A673 (cell line): Measurements from ENCODE around the gene F2RL2. TPM values are rescaled to one million over a fixed set of nuclear protein-coding genes. Genes with fewer than 3 reads are reported as not detected.
A peak's percentile ranks its signal among the peaks of the same experiment; 100 is the strongest.

Experiments
- BruUV-seq: library from RNA; stranded (reverse); fragments of 400-500 nt; replicated peaks from 2 replicates; lab custom pipeline; 2021; lab: Mats Ljungman, UMichigan
- CTCF ChIA-PET: fragments of 300-600 bp; sonication (Branson Sonifier 250); formaldehyde crosslinking; loops from one replicate; lab custom pipeline; 2022; ENCODE audit warnings: antibody characterized with exemption; lab: Charles Lee
- POLR2A ChIA-PET: fragments of 300-600 bp; sonication (Branson Sonifier 250); formaldehyde crosslinking; loops from one replicate; lab custom pipeline; 2022; ENCODE audit warnings: antibody characterized with exemption; ENCODE audit not compliant: low non-redundant PET; lab: Charles Lee
- DNase-seq: peaks from one replicate; pipeline ENCODE4 v3.0.0-alpha.2; 2015; ENCODE audit warnings: low spot score
- H3K27ac ChIP-seq: fragments of 200-600 bp; sonication (generic); 2 replicates; pipeline ENCODE4 v1.5.1; 2016; ENCODE audit warnings: mixed run types, low read depth, mild to moderate bottlenecking, mixed read lengths, antibody characterized with exemption, low read length; ENCODE audit not compliant: poor library complexity, severe bottlenecking
- H3K27me3 ChIP-seq: fragments of 200-600 bp; sonication (generic); replicated peaks from 2 replicates; pipeline ENCODE4 v1.6.1; 2017; ENCODE audit warnings: mixed run types, low read depth, mild to moderate bottlenecking, mixed read lengths, antibody characterized with exemption, low read length; ENCODE audit not compliant: insufficient read depth, poor library complexity
- H3K36me3 ChIP-seq: fragments of 200-600 bp; sonication (generic); 2 replicates; pipeline ENCODE4 v1.6.1; 2016; ENCODE audit warnings: mixed run types, mild to moderate bottlenecking, mixed read lengths, antibody characterized with exemption, low read length; ENCODE audit not compliant: insufficient read depth, poor library complexity, severe bottlenecking
- H3K4me1 ChIP-seq: fragments of 200-600 bp; sonication (generic); 2 replicates; pipeline ENCODE4 v1.6.1; 2017; ENCODE audit warnings: mixed run types, mild to moderate bottlenecking, mixed read lengths, antibody characterized with exemption, low read length; ENCODE audit not compliant: insufficient read depth, poor library complexity, severe bottlenecking
- H3K4me3 ChIP-seq: fragments of 200-600 bp; sonication (generic); 2 replicates; pipeline ENCODE4 v1.5.1; 2016; ENCODE audit warnings: low read depth, mixed run types, mild to moderate bottlenecking, mixed read lengths, low read length; ENCODE audit not compliant: poor library complexity, severe bottlenecking
- H3K9me3 ChIP-seq: fragments of 200-600 bp; sonication (generic); 2 replicates; pipeline ENCODE4 v1.6.1; 2016; ENCODE audit warnings: mixed run types, low read depth, mild to moderate bottlenecking, mixed read lengths, antibody characterized with exemption, low read length; ENCODE audit not compliant: poor library complexity, severe bottlenecking
- EZH2 ChIP-seq: fragments of 200-600 bp; sonication (generic); IDR thresholded peaks from 2 replicates; pipeline ENCODE4 v1.6.1; 2017; ENCODE audit warnings: borderline replicate concordance, low read depth, mild to moderate bottlenecking, mixed read lengths, antibody characterized with exemption, low read length; ENCODE audit not compliant: poor library complexity, severe bottlenecking
- intact Hi-C: fragments of 100-400 bp; cut with micrococcal nuclease; formaldehyde crosslinking; loops from one replicate; pipeline ENCODE4 v1.10.0; 2022; ENCODE audit not compliant: unreplicated experiment
- total RNA-seq: library from RNA; stranded (reverse); gene quantifications from 2 replicates; pipeline ENCODE4 v1.2.3, GENCODE V29; 2021
- TF ChIP-seq, protein P1 (sequence below): fragments of 300-800, 200-600 bp; sonication (generic); conservative IDR thresholded peaks from 2 replicates; pipeline ENCODE4 v1.5.1; 2017; ENCODE audit warnings: low read depth, mild to moderate bottlenecking, antibody characterized with exemption, low read length, moderate library complexity, mixed read lengths

The F2RL2 gene
- total RNA-seq, 1 experiment from 2014 or later = 14.4 TPM

GRCh38 chr5:76601470-76601869 lies 21.7 kb downstream of the F2RL2 start:
- ChIA-PET POLR2A (interaction anchor here (0.6 kb wide), 1 partner anchor 91 kb away, joined by 4 read pairs; no protein-coding TSS in a partner anchor), CTCF (interaction anchor here (0.6 to 3.9 kb wide), 8 partner anchors 14 to 267 kb away, joined by 3 to 63 read pairs (median 3); no protein-coding TSS in a partner anchor)
- Histone ChIP-seq H3K4me1 (peaks cover 38% of the 10 kb centered on the region), H3K27ac (no peak overlapping the region), H3K36me3 (no peaks in the 10 kb centered on the region), H3K27me3 (no peaks in the 10 kb centered on the region), H3K9me3 (no peaks in the 10 kb centered on the region), H3K4me3 (no peak overlapping the region)
- no peak for TF ChIP-seq EZH2
- TF ChIP-seq, protein P1, sequence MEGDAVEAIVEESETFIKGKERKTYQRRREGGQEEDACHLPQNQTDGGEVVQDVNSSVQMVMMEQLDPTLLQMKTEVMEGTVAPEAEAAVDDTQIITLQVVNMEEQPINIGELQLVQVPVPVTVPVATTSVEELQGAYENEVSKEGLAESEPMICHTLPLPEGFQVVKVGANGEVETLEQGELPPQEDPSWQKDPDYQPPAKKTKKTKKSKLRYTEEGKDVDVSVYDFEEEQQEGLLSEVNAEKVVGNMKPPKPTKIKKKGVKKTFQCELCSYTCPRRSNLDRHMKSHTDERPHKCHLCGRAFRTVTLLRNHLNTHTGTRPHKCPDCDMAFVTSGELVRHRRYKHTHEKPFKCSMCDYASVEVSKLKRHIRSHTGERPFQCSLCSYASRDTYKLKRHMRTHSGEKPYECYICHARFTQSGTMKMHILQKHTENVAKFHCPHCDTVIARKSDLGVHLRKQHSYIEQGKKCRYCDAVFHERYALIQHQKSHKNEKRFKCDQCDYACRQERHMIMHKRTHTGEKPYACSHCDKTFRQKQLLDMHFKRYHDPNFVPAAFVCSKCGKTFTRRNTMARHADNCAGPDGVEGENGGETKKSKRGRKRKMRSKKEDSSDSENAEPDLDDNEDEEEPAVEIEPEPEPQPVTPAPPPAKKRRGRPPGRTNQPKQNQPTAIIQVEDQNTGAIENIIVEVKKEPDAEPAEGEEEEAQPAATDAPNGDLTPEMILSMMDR = peak; percentile 84
- intact Hi-C loops = loop anchor here (1.0 to 2.0 kb wide), 3 partner anchors 40 to 173 kb away; partner anchors contain the start of gene F2R
- DNase-seq = peak; percentile 85
- BruUV-seq = no TSS peak

DNA sequence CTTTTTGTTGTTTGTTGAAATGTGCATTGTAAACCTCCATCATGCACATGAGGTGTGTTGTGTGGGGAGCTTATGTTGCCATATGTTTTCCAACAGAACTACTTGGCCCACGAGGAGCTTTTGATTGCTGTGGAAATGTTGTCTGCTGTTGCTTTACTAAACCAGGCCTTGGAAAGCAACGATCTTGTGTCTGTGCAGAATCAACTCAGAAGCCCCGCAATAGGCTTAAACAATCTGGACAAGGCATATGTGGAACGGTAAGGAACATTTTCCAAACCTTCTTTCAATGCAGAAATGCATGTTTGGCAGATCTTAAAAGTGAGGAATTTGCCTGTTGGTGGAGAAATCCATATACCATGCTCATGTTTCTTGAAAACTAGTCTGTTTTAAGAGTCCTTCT lies 22.5 kb downstream of the F2RL2 start:
- ChIA-PET POLR2A (no interaction called here), CTCF (interaction anchor here (1.4 to 3.9 kb wide), 2 partner anchors 43 to 173 kb away, joined by 3 to 63 read pairs; no protein-coding TSS in a partner anchor)
- BruUV-seq = no TSS peak
- Histone ChIP-seq H3K4me1 (peaks cover 33% of the 10 kb centered on the region), H3K36me3 (no peaks in the 10 kb centered on the region), H3K27me3 (no peaks in the 10 kb centered on the region), H3K4me3 (no peak overlapping the region), H3K27ac (no peak overlapping the region), H3K9me3 (no peaks in the 10 kb centered on the region)
- DNase-seq = no peak
- no peak for TF ChIP-seq EZH2
- TF ChIP-seq, protein P1 = no peak
- intact Hi-C loops = loop anchor here (1.0 to 2.0 kb wide), 3 partner anchors 41 to 174 kb away; partner anchors contain the start of gene F2R

DNA sequence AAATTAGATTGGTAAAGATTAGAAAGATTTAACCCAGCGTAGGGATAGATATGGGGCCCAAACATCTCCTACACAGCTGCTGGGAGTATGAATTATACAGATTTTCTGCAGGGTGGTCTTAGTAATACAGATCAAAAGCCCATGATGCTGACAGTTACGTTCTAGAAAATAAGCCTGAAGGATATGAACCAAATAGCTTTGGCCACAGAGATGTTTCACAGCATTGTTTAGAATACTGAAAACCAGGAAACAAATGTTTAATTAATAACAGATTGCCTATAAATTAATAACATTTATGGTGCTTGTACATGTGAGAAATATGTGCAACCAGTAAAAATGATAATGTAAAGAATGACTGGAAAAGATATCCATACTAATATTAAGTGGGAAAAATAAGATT lies 24.7 kb downstream of the F2RL2 start:
- H3K9me3 ChIP-seq = no peaks in the 10 kb centered on the region
- H3K4me1 ChIP-seq = peaks cover 28% of the 10 kb centered on the region
- no peak overlapping the region for H3K4me3 ChIP-seq
- no peaks in the 10 kb centered on the region for H3K27me3 ChIP-seq
- H3K27ac ChIP-seq = no peak overlapping the region
- ChIA-PET CTCF (no interaction called here), POLR2A (no interaction called here)
- intact Hi-C loops = no loop called here
- TF ChIP-seq EZH2 = no peak
- TF ChIP-seq, protein P1 = no peak
- DNase-seq = no peak
- no TSS peak for BruUV-seq
- H3K36me3 ChIP-seq = no peaks in the 10 kb centered on the region
